ENCODE data around the gene TFDP1. TPM values are rescaled to one million over a fixed set of nuclear protein-coding genes. Genes with fewer than 3 reads are reported as not detected.

Gene TFDP1
- total RNA-seq, 2 donors from 2014 or later: 50.1 to 62.4 TPM

DNA sequence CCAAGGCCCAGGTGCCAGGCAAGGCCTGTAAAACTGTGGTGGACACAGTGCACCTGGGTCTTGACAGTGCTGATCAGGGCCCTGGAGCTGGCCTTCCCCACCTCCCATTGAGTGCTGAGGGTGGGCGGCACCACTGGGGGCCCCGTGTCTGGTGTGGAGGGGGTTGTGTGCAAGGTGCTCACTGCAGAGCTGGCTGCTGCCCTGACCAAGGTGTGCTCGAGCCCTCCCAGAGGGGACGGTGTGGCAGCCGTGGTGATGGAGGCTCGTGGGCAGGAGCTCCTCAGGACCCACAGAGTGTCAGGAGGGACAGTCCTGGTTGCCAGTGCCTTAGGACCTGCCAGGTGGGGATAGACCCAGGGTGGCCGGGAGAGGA lies 50.5 kb downstream of the TFDP1 start:
- intact Hi-C loops (cut with DNase I): no loop called here
- DNase-seq (ENCODE audit: low spot score): no peak

GRCh38 chr13:113635709-113636108 lies 51.2 kb downstream of the TFDP1 start:
- Histone ChIP-seq H3K4me3 (no peak overlapping the region), H3K27me3 (replicated peaks; ENCODE audit: insufficient read depth) (no peaks in the 10 kb centered on the region), H3K9me3 (no peaks in the 10 kb centered on the region), H3K36me3 (peaks cover 0 to 6% of the 10 kb centered on the region in 2 donors), H3K27ac (no peak overlapping the region), H3K4me1 (replicated peaks) (no peaks in the 10 kb centered on the region)
- no peak for TF ChIP-seq POLR2AphosphoS5 (IDR thresholded peaks at IDR 0.05)
- TF ChIP-seq, protein P1, sequence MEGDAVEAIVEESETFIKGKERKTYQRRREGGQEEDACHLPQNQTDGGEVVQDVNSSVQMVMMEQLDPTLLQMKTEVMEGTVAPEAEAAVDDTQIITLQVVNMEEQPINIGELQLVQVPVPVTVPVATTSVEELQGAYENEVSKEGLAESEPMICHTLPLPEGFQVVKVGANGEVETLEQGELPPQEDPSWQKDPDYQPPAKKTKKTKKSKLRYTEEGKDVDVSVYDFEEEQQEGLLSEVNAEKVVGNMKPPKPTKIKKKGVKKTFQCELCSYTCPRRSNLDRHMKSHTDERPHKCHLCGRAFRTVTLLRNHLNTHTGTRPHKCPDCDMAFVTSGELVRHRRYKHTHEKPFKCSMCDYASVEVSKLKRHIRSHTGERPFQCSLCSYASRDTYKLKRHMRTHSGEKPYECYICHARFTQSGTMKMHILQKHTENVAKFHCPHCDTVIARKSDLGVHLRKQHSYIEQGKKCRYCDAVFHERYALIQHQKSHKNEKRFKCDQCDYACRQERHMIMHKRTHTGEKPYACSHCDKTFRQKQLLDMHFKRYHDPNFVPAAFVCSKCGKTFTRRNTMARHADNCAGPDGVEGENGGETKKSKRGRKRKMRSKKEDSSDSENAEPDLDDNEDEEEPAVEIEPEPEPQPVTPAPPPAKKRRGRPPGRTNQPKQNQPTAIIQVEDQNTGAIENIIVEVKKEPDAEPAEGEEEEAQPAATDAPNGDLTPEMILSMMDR (IDR thresholded peaks at IDR 0.05): no peak
- no peak for TF ChIP-seq POLR2A (IDR thresholded peaks at IDR 0.05)
- intact Hi-C loops (cut with DNase I): no loop called here
- 96% methylated on average over 25 of the region's 25 CpGs for WGBS
- DNase-seq (ENCODE audit: low spot score): no peak

More for the DNA sequence above, 50.5 kb downstream of the TFDP1 start:
- Histone ChIP-seq H3K4me3 (no peak overlapping the region), H3K27me3 (replicated peaks; ENCODE audit: insufficient read depth) (no peaks in the 10 kb centered on the region), H3K4me1 (replicated peaks) (no peaks in the 10 kb centered on the region), H3K27ac (no peak overlapping the region), H3K9me3 (no peaks in the 10 kb centered on the region), H3K36me3 (peaks cover 0 to 6% of the 10 kb centered on the region in 2 donors)
- TF ChIP-seq, protein P1 (IDR thresholded peaks at IDR 0.05): no peak
- no peak for TF ChIP-seq POLR2AphosphoS5 (IDR thresholded peaks at IDR 0.05)
- WGBS: 93% methylated on average over 7 of the region's 7 CpGs

DNA sequence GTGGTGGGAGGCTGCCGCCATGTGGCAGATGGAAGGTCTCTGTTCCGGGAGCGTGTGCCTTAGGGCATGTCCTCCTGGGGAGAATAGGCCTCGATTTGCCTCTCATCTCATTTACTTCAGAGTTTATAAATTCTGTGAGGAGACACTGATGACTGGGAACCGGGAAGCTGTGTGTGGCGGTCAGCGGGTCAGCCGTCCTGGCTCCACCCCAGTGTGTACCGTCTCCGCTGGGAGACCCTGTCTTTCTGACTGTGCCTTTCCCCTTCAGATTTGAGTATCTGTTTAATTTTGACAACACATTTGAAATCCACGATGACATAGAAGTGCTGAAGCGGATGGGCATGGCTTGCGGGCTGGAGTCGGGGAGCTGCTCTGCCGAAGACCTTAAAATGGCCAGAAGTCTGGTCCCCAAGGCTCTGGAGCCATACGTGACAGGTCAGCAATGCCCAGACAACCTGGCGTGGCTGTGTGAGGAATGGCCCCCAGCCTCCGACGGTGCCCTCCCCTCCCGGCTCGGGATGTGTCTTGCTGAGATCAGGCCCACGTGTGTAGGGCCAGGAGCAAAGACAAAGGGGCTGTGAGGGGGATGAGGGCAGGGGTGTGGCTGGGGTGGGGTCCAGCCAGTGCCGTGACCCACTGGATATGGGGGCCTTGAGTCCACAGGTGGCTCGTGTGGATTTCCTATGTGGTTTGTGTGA lies 51.9 kb downstream of the TFDP1 start:
- WGBS: 94% methylated on average over 24 of the region's 24 CpGs
- intact Hi-C loops (cut with DNase I): no loop called here

DNA sequence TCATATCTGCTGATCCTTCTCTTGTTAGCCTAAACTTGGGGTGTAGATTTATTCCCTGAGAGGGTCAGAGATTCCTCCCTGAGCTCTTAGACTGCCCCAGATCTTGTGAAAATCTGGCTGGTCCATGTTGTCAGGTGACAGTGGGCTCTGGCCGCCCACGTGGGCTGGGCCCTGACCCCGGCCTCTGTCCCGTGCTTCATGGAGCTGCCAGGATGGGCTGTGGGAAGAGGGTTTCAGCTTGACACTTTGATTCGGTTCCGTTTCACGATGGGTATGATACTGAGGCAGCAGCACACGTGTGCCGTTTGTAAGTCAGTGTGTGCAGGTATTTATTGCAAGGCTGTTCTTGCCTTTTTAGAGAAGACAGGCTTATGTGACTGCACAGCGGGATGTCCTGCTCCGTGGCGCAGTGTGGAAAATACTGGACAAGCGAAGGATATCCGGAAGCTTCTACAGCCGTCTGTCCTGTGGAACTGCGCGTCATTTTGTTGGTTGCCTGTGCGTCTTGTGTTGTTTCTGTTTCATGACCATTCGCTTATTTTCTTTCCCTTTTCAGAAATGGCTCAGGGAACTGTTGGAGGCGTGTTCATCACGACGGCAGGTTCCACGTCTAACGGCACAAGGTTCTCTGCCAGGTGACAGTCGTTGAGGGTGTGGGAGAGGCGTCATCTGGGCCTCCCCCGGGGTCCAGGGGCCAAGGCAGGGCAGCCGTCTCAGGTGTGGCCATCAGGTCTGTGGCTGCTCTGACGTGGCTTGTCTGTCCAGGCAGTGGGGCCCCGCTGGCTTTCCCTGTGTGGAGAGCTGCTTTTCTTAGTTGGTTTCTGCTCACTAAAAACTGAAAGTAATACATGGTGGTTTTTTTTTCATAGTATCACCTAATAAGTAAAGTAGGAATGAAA lies 53.0 kb downstream of the TFDP1 start:
- no peak for DNase-seq (ENCODE audit: low spot score)

More for the DNA sequence above, 51.9 kb downstream of the TFDP1 start:
- no peak for DNase-seq (ENCODE audit: low spot score)
- Histone ChIP-seq H3K27me3 (replicated peaks; ENCODE audit: insufficient read depth) (no peaks in the 10 kb centered on the region), H3K36me3 (peaks cover 0 to 6% of the 10 kb centered on the region in 2 donors), H3K4me1 (replicated peaks) (peaks cover 1% of the 10 kb centered on the region), H3K9me3 (no peaks in the 10 kb centered on the region), H3K4me3 (no peak overlapping the region), H3K27ac (no peak overlapping the region)
- TF ChIP-seq POLR2AphosphoS5 (IDR thresholded peaks at IDR 0.05) (no peak), POLR2A (IDR thresholded peaks at IDR 0.05) (no peak)
- TF ChIP-seq, protein P1 (IDR thresholded peaks at IDR 0.05): no peak

More for the DNA sequence above, 53.0 kb downstream of the TFDP1 start:
- Histone ChIP-seq H3K4me3 (no peak overlapping the region), H3K9me3 (no peaks in the 10 kb centered on the region), H3K27ac (no peak overlapping the region), H3K36me3 (peaks cover 0 to 6% of the 10 kb centered on the region in 2 donors), H3K4me1 (replicated peaks) (peaks cover 2% of the 10 kb centered on the region), H3K27me3 (replicated peaks; ENCODE audit: insufficient read depth) (no peaks in the 10 kb centered on the region)
- TF ChIP-seq POLR2A (IDR thresholded peaks at IDR 0.05) (no peak), POLR2AphosphoS5 (IDR thresholded peaks at IDR 0.05) (no peak)
- TF ChIP-seq, protein P1 (IDR thresholded peaks at IDR 0.05): no peak
- intact Hi-C loops (cut with DNase I): no loop called here
- WGBS: 93% methylated on average over 30 of the region's 30 CpGs
